Epithelial cell of proximal tubule (primary cell): ENCODE results near the gene SSH2. TPM values are rescaled to one million over a fixed set of nuclear protein-coding genes. Genes with fewer than 3 reads are reported as not detected.
A peak's percentile ranks its signal among the peaks of the same experiment; 100 is the strongest.

Source experiments
- DNase-seq: peaks from one replicate; pipeline ENCODE4 v3.0.0-alpha.2; 2011; ENCODE audit warnings: low read depth
- H3K4me3 ChIP-seq: 2 replicates; pipeline ENCODE4 v1.5.1; 2011; ENCODE audit warnings: low read depth, mild to moderate bottlenecking, low read length
- total RNA-seq: library from RNA; depleted of rRNA; stranded (reverse); fragments of >200 nt; gene quantifications from 2 replicates; pipeline ENCODE4 v1.2.3, GENCODE V29; 2015
- TF ChIP-seq, protein P1 (sequence below): conservative IDR thresholded peaks from 2 replicates; pipeline ENCODE4 v1.5.1; 2012; ENCODE audit warnings: low read depth, mild to moderate bottlenecking, low read length

SSH2 gene
- total RNA-seq, 1 donor from 2014 or later = 15.2 TPM

DNA sequence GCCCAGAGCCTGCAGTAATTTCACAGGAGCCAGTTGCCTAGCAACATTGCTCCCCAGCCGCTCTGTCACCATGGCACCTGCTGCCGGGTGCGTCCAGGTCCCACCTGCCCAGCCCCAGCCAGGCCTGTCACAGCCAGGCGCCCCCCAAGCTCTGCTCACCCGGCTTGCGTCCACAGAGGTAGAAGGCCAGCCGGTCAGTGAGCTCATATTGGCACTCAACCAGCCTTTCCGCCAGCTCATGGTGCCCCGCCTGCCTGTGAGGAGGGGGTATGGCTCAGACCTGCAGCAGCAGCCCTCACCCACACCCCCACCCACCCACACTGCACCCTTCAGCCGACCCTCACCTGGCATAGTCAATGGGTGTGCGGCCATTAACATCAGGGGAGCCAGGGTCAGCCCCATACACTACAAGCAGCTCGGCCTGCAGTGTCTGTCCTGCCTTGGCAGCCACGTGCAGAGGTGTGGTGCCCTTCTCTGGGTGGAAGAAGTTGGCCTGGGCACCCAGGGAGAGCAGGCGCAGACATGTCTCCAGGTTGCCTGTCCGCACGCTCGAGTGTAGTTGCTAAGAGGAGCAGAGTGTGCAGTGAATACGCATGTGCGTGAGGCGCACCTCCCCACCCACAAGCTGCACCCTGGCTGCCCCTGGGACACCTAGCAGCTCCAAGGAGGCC, 348.3 kb downstream of the SSH2 start:
- no peak overlapping the region for H3K4me3 ChIP-seq
- DNase-seq = no peak
- TF ChIP-seq, protein P1, sequence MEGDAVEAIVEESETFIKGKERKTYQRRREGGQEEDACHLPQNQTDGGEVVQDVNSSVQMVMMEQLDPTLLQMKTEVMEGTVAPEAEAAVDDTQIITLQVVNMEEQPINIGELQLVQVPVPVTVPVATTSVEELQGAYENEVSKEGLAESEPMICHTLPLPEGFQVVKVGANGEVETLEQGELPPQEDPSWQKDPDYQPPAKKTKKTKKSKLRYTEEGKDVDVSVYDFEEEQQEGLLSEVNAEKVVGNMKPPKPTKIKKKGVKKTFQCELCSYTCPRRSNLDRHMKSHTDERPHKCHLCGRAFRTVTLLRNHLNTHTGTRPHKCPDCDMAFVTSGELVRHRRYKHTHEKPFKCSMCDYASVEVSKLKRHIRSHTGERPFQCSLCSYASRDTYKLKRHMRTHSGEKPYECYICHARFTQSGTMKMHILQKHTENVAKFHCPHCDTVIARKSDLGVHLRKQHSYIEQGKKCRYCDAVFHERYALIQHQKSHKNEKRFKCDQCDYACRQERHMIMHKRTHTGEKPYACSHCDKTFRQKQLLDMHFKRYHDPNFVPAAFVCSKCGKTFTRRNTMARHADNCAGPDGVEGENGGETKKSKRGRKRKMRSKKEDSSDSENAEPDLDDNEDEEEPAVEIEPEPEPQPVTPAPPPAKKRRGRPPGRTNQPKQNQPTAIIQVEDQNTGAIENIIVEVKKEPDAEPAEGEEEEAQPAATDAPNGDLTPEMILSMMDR = no peak

DNA sequence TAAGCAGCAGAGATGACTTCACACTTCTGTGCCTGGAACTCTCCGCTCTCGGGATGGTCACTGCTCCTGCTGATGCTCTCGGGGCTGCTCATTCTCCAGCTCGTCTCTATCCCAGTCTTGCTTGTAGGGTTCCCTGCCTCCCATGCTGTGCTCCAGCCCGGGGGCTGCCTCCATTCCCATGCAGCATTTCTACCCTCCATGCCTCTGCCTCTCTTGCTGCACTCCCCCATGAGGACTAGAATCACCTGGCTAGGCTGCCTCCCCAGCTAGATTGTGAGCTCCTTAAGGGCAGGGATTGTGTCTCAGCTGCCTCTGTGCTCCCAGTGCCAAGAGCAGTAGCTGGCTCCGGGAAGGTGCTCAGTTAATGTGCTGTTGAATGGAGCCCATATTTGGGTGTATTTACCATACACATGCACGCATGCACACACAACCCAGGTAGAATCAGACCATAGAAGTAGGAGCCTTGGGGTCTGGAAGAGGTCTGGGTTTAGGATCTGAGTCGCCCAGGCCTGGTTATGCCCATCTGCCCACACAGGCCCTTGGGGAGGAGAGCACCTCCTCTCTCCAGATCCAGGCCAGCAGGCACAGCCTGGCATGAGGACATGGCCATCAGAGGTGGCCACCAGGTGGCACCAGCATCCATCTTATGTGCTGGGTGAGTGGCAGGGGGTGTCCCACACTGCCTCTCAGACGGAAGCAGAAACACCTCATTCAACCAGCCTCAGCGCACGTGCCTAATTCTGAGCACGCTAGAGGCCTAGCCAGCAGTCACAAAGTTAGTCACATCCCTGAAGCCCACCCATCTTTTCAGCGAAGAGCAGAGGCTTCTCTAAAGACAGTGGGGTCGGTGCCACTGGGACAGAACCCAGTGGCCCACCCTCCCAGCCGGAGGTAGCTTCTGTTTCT, 349.9 kb downstream of the SSH2 start:
- DNase-seq = no peak

DNA sequence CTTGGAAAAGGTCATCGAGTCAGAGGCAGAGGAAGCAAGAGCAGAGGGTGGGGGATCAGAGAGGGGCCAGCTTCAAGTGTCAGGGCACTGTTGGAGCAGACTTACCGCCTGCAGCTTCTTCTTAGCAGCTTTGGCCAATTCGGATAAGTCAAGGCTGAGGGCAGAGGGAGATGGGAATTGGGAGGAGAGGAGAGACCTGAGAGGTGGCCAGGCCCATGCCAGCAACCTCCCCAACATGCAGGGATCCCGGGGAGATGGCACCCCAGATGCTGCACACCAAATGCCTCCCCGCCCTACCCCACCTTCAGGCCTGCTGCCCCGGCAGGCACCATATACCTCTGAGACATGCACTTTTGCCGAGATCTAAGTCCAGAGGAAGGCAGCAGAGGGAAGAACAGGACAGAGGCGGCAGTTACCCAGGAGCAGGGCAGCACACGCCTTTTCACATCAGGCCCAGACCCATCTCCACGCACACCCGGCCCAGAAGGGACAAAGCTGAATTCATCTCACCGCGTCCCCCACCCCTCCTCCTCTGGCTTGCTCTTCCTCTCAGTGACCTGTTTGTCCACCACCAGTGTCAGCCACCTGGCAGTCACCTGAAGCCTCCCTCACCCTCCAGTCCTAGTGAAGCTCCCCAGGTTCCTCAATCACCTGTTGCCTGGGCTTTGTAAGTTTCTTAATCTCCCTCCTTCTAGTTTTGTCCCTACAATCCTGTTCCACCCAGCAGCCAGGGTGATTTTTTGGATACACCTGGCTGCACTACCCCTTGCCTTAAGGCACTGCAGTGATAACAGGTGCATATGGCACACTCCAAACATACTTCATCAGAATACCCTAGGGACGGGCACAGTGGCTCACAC, 351.2 kb downstream of the SSH2 start:
- no peak for DNase-seq
- H3K4me3 ChIP-seq = no peak overlapping the region
- TF ChIP-seq, protein P1 = no peak

More for the DNA sequence above, 349.9 kb downstream of the SSH2 start:
- TF ChIP-seq, protein P1 = peak; percentile 91
- H3K4me3 ChIP-seq = no peak overlapping the region

DNA sequence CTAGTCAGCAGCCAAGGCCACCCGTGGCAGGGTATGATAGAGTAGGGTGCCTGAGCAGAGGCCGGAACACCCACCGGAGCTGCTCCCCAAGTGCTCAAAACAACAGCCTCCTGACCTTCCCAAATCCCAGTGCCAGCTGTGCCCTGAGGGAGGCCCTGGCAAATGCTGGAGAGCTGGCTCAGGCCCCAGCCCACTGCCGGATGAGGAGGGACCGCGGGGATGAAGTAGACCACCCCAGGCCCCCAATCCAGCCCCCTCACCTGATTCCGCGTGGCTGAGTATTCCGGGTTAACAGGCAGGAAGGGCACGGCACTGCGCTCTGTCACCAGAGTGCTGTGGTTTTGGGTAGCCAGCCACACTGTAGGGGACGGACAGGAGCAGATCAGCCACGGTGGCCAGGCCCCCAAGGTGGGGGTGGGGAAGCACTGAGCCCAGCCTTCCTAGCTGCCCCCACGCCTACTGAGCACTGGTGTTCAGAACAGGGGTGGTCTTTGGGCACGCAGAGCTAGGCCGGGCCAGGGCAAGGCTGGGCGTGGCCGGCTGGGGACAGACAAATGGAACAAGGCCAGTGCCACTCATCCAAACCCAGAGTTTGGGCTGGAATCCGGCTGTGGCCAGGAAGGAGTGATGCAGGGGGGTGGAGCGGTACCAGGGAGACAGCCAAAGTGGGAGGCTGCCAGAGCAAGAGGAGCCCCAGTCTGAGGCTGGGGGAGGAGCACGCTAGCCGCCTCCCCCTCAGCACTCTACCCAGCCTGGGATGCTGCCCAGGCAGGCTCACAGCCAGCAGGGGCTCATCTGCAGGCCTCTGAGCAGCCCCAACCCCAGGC, 352.4 kb downstream of the SSH2 start:
- TF ChIP-seq, protein P1 = no peak
- DNase-seq = no peak
- H3K4me3 ChIP-seq = no peak overlapping the region

DNA sequence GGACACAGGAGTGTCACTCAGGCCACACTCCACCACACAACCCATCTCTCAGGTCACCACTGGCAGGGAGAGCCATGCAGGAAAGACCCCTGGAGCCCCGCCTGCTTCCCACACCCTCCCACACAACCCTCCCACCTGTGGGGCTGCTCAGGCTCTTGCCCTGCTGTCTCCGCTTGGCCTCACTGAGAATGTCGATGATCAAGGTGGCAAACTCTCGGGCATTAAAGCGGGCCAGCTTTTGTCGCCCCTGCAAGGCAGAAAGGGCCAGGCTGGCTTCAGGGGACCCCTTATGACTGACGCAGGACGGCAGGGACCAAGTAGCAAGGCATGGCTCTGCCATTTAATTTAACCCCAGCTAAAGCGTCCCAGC, 353.0 kb downstream of the SSH2 start:
- H3K4me3 ChIP-seq = no peak overlapping the region
- no peak for DNase-seq
- TF ChIP-seq, protein P1 = no peak
